ENCODE results near the gene OXSR1. TPM values are rescaled to one million over a fixed set of nuclear protein-coding genes. Genes with fewer than 3 reads are reported as not detected.

Gene OXSR1
- total and polyA plus RNA-seq, 2 experiments from 2014 or later, result 16.0 to 41.1 TPM

- ATAC-seq, result no peak
- H3K36me3 Mint-ChIP-seq (ENCODE audit: low read depth), result 0 out of 3 replicates have a peak, but pooled peaks cover 4% of the 10 kb centered on the region
Observed at GRCh38 chr3:38170722-38171121, 5.4 kb downstream of the OXSR1 start.

More at GRCh38 chr3:38170722-38171121, 5.4 kb downstream of the OXSR1 start:
- TF ChIP-seq EZH2phosphoT487 (IDR thresholded peaks at IDR 0.05; ENCODE audit: unreplicated experiment) (no peak), ZNF114 (CRISPR knock-in tag; IDR thresholded peaks at IDR 0.05) (no peak), ZNF331 (CRISPR knock-in tag; IDR thresholded peaks at IDR 0.05; ENCODE audit: low read depth) (no peak), STAT1 (IDR thresholded peaks at IDR 0.05; ENCODE audit: unreplicated experiment) (no peak), JUNB (IDR thresholded peaks at IDR 0.05; ENCODE audit: unreplicated experiment) (no peak), ZNF462 (CRISPR knock-in tag; IDR thresholded peaks at IDR 0.05) (no peak), CREB1 (CRISPR knock-in tag; IDR thresholded peaks at IDR 0.05; ENCODE audit: low read depth) (no peak), ETS1 (IDR thresholded peaks at IDR 0.05) (no peak)
- peak overlapping the region; percentile 66; the same call in 1 of the 2 replicates for H3K27ac Mint-ChIP-seq
- Histone ChIP-seq H3K9me2 (ENCODE audit: insufficient read depth) (no peaks in the 10 kb centered on the region), H3K27me3 (ENCODE audit: insufficient read depth) (no peaks in the 10 kb centered on the region), H2AFZ (no peak overlapping the region), H3K4me1 (ENCODE audit: insufficient read depth) (peaks cover 28% of the 10 kb centered on the region), H3K4me3 (no peak overlapping the region), H3F3A (replicated peaks; ENCODE audit: low read depth) (no peaks in the 10 kb centered on the region), H3K79me2 (replicated peaks; ENCODE audit: insufficient read depth) (peaks cover 100% of the 10 kb centered on the region), H3K4me2 (no peak overlapping the region), H4K20me1 (replicated peaks; ENCODE audit: insufficient read depth) (peaks cover 77% of the 10 kb centered on the region), H3K27ac (ENCODE audit: low read depth) (no peak overlapping the region), H3K36me3 (ENCODE audit: insufficient read depth) (no peaks in the 10 kb centered on the region)
- no peak overlapping the region for H3K4me3 Mint-ChIP-seq
- H3K27me3 Mint-ChIP-seq (ENCODE audit: insufficient read depth, low read depth, poor library complexity), result peaks cover 13% of the 10 kb centered on the region
- H3K9me3 Mint-ChIP-seq, result no peaks in the 10 kb centered on the region
- peaks cover 40% of the 10 kb centered on the region for H3K4me1 Mint-ChIP-seq
- DNase-seq (ENCODE audit: low spot score), result no peak
